ENCODE measurements around the gene USF2.

DNA sequence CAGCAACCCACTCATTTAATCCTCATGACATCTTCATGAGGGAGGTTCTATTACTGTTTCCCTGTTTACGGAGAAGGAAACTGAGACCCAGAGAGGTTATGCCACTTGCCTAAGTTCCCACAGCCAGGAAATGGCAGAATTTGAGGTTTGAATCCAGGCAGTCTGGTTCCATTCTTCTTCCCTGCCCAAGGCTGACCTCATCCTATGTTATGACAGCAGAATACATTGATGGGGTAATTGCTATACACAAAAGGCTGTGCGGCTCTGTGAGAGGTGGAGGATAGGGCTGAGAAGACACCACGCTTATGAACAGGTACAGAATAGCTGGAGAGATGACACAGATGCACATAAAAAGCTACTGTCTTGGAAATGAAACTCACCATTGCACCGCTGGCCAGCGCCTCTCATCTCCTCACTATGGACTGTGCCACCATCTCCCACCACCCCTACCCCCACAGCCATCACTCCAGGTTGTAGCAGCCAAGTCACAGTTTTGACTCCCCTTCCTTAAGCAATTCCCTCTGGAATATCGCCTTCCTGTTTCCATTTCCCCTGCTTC, 34.7 kb downstream of the USF2 start:
- no peak for TF ChIP-seq TAF1 (IDR thresholded peaks at IDR 0.05; ENCODE audit: borderline replicate concordance, low read depth, low read length)
- TF ChIP-seq, protein P1, sequence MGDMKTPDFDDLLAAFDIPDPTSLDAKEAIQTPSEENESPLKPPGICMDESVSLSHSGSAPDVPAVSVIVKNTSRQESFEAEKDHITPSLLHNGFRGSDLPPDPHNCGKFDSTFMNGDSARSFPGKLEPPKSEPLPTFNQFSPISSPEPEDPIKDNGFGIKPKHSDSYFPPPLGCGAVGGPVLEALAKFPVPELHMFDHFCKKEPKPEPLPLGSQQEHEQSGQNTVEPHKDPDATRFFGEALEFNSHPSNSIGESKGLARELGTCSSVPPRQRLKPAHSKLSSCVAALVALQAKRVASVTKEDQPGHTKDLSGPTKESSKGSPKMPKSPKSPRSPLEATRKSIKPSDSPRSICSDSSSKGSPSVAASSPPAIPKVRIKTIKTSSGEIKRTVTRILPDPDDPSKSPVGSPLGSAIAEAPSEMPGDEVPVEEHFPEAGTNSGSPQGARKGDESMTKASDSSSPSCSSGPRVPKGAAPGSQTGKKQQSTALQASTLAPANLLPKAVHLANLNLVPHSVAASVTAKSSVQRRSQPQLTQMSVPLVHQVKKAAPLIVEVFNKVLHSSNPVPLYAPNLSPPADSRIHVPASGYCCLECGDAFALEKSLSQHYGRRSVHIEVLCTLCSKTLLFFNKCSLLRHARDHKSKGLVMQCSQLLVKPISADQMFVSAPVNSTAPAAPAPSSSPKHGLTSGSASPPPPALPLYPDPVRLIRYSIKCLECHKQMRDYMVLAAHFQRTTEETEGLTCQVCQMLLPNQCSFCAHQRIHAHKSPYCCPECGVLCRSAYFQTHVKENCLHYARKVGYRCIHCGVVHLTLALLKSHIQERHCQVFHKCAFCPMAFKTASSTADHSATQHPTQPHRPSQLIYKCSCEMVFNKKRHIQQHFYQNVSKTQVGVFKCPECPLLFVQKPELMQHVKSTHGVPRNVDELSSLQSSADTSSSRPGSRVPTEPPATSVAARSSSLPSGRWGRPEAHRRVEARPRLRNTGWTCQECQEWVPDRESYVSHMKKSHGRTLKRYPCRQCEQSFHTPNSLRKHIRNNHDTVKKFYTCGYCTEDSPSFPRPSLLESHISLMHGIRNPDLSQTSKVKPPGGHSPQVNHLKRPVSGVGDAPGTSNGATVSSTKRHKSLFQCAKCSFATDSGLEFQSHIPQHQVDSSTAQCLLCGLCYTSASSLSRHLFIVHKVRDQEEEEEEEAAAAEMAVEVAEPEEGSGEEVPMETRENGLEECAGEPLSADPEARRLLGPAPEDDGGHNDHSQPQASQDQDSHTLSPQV (IDR thresholded peaks at IDR 0.05), result no peak
- no peak for TF ChIP-seq HDAC2 (IDR thresholded peaks at IDR 0.05)
- no peak for TF ChIP-seq RBBP5 (conservative IDR thresholded peaks at IDR 0.05)
- no peak for TF ChIP-seq RAD21 (IDR thresholded peaks at IDR 0.05; ENCODE audit: insufficient read depth, low read depth, low read length)
- TF ChIP-seq, protein P2, sequence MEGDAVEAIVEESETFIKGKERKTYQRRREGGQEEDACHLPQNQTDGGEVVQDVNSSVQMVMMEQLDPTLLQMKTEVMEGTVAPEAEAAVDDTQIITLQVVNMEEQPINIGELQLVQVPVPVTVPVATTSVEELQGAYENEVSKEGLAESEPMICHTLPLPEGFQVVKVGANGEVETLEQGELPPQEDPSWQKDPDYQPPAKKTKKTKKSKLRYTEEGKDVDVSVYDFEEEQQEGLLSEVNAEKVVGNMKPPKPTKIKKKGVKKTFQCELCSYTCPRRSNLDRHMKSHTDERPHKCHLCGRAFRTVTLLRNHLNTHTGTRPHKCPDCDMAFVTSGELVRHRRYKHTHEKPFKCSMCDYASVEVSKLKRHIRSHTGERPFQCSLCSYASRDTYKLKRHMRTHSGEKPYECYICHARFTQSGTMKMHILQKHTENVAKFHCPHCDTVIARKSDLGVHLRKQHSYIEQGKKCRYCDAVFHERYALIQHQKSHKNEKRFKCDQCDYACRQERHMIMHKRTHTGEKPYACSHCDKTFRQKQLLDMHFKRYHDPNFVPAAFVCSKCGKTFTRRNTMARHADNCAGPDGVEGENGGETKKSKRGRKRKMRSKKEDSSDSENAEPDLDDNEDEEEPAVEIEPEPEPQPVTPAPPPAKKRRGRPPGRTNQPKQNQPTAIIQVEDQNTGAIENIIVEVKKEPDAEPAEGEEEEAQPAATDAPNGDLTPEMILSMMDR (IDR thresholded peaks at IDR 0.05 in 2 of 3, conservative IDR thresholded peaks at IDR 0.05 in 1 of 3; ENCODE audit: control insufficient read depth in 2 of 3, extremely low read depth in 1 of 3, insufficient read depth in 1 of 3, low read depth in 3 of 3, low read length in 3 of 3), result no peak
- no peak for TF ChIP-seq KAT2A (conservative IDR thresholded peaks at IDR 0.05; ENCODE audit: control insufficient read depth, low read depth, low read length)
- TF ChIP-seq YY1 (IDR thresholded peaks at IDR 0.05; ENCODE audit: low read depth, low read length), result no peak
- TF ChIP-seq, protein P3, sequence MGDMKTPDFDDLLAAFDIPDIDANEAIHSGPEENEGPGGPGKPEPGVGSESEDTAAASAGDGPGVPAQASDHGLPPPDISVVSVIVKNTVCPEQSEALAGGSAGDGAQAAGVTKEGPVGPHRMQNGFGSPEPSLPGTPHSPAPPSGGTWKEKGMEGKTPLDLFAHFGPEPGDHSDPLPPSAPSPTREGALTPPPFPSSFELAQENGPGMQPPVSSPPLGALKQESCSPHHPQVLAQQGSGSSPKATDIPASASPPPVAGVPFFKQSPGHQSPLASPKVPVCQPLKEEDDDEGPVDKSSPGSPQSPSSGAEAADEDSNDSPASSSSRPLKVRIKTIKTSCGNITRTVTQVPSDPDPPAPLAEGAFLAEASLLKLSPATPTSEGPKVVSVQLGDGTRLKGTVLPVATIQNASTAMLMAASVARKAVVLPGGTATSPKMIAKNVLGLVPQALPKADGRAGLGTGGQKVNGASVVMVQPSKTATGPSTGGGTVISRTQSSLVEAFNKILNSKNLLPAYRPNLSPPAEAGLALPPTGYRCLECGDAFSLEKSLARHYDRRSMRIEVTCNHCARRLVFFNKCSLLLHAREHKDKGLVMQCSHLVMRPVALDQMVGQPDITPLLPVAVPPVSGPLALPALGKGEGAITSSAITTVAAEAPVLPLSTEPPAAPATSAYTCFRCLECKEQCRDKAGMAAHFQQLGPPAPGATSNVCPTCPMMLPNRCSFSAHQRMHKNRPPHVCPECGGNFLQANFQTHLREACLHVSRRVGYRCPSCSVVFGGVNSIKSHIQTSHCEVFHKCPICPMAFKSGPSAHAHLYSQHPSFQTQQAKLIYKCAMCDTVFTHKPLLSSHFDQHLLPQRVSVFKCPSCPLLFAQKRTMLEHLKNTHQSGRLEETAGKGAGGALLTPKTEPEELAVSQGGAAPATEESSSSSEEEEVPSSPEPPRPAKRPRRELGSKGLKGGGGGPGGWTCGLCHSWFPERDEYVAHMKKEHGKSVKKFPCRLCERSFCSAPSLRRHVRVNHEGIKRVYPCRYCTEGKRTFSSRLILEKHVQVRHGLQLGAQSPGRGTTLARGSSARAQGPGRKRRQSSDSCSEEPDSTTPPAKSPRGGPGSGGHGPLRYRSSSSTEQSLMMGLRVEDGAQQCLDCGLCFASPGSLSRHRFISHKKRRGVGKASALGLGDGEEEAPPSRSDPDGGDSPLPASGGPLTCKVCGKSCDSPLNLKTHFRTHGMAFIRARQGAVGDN (IDR thresholded peaks at IDR 0.05), result no peak
- TF ChIP-seq EZH2 (IDR thresholded peaks at IDR 0.05; ENCODE audit: borderline replicate concordance, control insufficient read depth, low read depth, low read length), result no peak
- TF ChIP-seq KLF5 (IDR thresholded peaks at IDR 0.05; ENCODE audit: partially characterized antibody), result no peak
- no peak for TF ChIP-seq BRCA1 (IDR thresholded peaks at IDR 0.05; ENCODE audit: low read depth, low read length)
- TF ChIP-seq, protein P4, sequence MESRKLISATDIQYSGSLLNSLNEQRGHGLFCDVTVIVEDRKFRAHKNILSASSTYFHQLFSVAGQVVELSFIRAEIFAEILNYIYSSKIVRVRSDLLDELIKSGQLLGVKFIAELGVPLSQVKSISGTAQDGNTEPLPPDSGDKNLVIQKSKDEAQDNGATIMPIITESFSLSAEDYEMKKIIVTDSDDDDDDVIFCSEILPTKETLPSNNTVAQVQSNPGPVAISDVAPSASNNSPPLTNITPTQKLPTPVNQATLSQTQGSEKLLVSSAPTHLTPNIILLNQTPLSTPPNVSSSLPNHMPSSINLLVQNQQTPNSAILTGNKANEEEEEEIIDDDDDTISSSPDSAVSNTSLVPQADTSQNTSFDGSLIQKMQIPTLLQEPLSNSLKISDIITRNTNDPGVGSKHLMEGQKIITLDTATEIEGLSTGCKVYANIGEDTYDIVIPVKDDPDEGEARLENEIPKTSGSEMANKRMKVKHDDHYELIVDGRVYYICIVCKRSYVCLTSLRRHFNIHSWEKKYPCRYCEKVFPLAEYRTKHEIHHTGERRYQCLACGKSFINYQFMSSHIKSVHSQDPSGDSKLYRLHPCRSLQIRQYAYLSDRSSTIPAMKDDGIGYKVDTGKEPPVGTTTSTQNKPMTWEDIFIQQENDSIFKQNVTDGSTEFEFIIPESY (IDR thresholded peaks at IDR 0.05), result no peak
